Activated T-cell treated with anti-CD3 and anti-CD28 coated beads, Interleukin-2, amount 50 U/mL, for 4 hours (primary cell): ENCODE measurements around the gene TK2. TPM values are rescaled to one million over a fixed set of nuclear protein-coding genes. Genes with fewer than 3 reads are reported as not detected.
A peak's percentile ranks its signal among the peaks of the same experiment; 100 is the strongest.
"Not testable (repeated sequence)": the region's sequence is repeated elsewhere in the genome, so short reads cannot be mapped to it uniquely, and the experiment has no call there.

ENCODE experiments used
- ATAC-seq, 2 donors: fragments of 200-7000 bp; cut with Tn5 transposase; one replicate each; pipeline ENCODE4 v1.10.0; 2021
- DNase-seq: peaks from one replicate; pipeline ENCODE4 v3.0.0-alpha.2; 2020
- H3K27me3 Mint-ChIP-seq: one replicate; pipeline ENCODE4 v1.8.0; 2021; ENCODE audit warnings: low read depth, mixed read lengths
- H3K36me3 Mint-ChIP-seq: one replicate; pipeline ENCODE4 v1.8.0; 2022; ENCODE audit warnings: mixed read lengths; ENCODE audit not compliant: insufficient read depth
- H3K4me1 Mint-ChIP-seq: one replicate; pipeline ENCODE4 v1.8.0; 2021; ENCODE audit warnings: low read depth, mixed read lengths
- H3K4me3 Mint-ChIP-seq: one replicate; pipeline ENCODE4 v1.8.0; 2021; ENCODE audit warnings: mild to moderate bottlenecking, moderate library complexity, mixed read lengths
- H3K9me3 Mint-ChIP-seq: one replicate; pipeline ENCODE4 v1.8.0; 2021; ENCODE audit warnings: mixed read lengths
- total RNA-seq, 3 donors: library from RNA; stranded (reverse); gene quantifications; one replicate each; pipeline ENCODE4 v1.2.1, GENCODE V29; 2021

The TK2 gene
- total RNA-seq, 3 donors from 2014 or later = 3.6 to 4.6 (median 3.8) TPM

DNA sequence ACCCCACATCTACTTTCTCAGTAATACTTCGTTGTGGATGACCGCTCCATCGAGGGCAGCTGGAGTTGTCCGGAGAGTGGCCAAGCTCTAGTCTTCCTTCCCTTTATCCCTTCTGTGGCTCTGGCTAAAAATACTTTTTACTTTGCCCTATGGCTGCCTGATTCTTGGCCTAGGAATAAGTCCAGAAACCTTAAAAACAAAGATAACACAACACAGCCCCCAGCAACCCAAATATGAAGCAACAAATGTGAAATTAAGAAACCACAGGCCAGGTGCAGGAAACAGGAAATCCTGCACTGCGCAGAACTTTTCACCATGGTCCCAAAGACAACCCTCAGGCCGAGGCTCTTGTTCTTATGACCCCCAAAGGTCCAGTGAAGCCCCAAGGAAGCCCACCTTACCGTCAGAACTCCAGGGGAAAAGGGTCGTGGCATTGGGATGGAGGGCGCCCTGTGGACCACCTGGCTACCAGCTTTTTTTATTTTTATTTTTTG, 26.0 kb downstream of the TK2 start:
- DNase-seq (no peak), ATAC-seq (no peak)
- no peaks in the 10 kb centered on the region for H3K36me3 Mint-ChIP-seq
- H3K9me3 Mint-ChIP-seq = no peaks in the 10 kb centered on the region
- H3K4me1 Mint-ChIP-seq = peaks cover 73% of the 10 kb centered on the region
- peak overlapping the region; percentile 29 for H3K4me3 Mint-ChIP-seq
- no peaks in the 10 kb centered on the region for H3K27me3 Mint-ChIP-seq

DNA sequence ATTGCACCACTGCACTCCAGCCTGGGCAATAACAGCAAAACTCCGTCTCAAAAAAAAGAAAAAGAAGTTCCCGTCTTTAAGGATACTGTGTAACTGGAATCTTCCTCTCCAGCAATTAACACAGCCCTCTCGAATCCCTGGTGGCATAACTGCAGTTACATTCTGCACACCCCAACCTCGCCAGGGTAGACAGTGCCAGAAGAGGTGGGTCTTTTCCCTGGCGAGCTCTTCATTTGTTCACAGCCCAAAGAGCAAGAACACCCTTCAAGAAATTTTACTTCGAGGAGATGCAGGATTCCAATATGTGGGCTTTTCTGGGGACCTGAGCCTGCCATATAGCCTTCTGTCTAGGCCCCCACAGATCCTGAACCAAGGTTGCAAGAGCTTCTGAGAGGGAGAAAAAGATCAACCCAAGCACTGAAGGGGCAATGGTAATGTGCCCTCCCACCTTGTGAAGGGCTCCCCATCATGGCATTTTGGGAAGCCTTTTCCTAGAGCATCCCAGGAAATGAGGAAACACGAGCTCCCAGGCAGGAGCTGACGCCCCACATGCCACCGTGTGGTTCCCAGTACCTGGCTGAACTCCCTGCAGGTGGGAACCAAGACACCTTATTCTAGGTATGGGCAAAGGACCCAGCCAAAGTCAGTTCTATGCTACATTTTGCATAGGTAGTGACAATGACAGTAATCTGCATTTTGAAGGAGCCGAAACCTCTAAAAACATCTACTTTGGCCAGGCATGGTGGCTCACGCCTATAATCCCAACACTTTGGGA, 26.9 kb downstream of the TK2 start:
- no peaks in the 10 kb centered on the region for H3K36me3 Mint-ChIP-seq
- ATAC-seq (no peak), DNase-seq (no peak)
- no peaks in the 10 kb centered on the region for H3K27me3 Mint-ChIP-seq
- peak overlapping the region; percentile 29 for H3K4me3 Mint-ChIP-seq
- no peaks in the 10 kb centered on the region for H3K9me3 Mint-ChIP-seq
- peaks cover 80% of the 10 kb centered on the region for H3K4me1 Mint-ChIP-seq

DNA sequence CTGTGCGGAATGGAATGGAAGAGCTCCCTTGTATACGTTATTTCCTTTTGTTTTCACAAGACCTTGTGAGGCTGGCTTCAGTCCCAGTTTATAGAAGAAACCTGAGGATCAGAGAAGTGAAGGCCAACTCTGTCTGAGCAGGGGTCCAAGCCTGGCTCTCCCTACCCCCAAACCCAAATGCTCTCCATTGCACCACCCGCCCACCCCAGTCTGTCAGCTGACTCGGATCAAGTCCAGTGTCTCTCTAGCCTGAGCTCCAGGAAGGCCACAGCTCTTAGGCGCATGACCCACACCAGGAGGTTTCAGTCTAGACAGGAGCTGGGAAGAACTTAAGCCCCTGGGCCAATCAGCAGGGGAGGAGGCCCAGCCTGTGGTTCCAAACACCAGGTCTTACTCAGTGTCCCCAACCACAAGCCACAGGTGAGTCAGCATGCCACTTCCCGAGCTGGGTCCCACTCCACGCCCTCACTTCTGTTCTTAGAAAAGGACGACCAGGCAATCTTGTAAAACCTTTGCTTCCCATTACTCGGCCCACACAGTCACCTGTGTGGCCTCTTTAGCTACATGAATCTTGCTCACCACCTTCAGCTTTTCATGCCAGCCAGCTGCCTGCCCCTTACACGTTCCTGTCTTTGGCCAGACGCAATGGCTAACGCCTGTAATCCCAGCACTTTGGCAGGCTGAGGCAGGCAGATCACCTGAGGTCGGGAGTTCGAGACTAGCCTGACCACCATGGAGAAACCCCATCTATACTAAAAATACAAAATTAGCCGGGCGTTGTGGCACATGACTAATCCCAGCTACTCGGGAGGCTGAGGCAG, 27.8 kb downstream of the TK2 start:
- ATAC-seq (peak; percentile 96), DNase-seq (peak; percentile 90)
- Mint-ChIP-seq H3K4me1 (peaks cover 88% of the 10 kb centered on the region), H3K9me3 (no peaks in the 10 kb centered on the region), H3K36me3 (no peaks in the 10 kb centered on the region), H3K27me3 (no peaks in the 10 kb centered on the region), H3K4me3 (peak overlapping the region; percentile 67)

DNA sequence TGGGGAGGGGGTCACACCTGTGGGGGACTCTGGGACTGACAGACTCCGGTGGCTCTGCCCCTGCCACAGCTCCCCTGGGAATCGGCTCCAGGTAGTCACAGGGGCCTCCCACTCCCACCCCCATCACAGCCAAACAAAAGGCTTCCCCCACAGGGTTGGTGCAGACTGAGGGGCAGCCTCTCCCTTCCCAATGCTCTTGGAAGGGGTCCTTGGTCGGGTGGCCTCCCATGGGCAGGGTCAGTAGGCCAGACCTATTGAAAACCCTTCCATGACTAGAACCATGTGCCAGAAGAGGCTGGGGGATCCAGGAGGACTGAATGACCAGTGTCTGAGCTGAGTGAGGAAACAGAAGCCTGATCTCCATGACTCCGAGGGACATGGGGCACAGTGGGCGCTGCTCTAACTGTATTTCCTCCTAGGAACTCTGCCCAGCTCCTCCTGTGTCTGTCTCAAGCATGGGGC, 28.6 kb downstream of the TK2 start:
- H3K4me1 Mint-ChIP-seq = peaks cover 94% of the 10 kb centered on the region
- DNase-seq (no peak), ATAC-seq (no peak)
- H3K9me3 Mint-ChIP-seq = no peaks in the 10 kb centered on the region
- no peaks in the 10 kb centered on the region for H3K36me3 Mint-ChIP-seq
- peak overlapping the region; percentile 67 for H3K4me3 Mint-ChIP-seq
- H3K27me3 Mint-ChIP-seq = no peaks in the 10 kb centered on the region

DNA sequence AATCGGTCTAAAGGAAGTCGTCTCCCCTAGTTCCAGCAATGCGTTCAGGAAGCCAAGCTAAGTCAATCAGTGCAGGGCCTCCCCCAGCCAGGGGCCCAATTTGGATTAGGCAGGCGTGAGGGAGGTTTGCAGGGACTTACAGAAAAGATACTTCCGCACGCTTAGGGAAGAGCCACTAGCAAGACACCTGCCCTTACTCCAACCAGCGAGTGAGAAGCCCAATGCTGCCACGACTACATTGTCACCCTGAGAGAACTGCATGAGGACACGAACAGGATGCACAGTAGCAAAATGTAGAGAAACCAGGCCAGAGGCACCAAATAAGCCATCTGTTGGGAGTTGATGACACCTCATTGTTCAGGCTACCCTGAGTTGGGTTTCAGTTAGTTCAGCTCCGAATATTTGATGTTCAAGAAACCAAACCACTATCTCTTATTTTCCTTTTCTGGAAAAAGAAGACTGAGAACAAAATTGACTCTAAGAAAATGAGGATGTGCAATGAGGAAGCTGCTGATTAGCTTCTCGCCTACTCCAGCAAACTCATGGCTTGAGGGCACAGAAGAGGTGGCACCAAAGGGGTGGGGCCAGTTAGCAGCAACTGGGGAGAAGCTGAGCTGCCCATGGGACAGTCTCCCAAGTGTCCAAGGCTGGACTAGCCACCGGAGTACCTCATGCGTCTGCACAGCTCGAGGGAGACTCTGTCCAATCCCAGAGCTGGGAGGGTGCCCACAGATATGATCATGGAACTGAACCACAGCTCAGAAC, 29.3 kb downstream of the TK2 start:
- H3K36me3 Mint-ChIP-seq = no peaks in the 10 kb centered on the region
- H3K4me3 Mint-ChIP-seq = no peak overlapping the region
- H3K4me1 Mint-ChIP-seq = peaks cover 95% of the 10 kb centered on the region
- no peak for DNase-seq
- no peaks in the 10 kb centered on the region for H3K27me3 Mint-ChIP-seq
- no peaks in the 10 kb centered on the region for H3K9me3 Mint-ChIP-seq
- no peak for ATAC-seq

DNA sequence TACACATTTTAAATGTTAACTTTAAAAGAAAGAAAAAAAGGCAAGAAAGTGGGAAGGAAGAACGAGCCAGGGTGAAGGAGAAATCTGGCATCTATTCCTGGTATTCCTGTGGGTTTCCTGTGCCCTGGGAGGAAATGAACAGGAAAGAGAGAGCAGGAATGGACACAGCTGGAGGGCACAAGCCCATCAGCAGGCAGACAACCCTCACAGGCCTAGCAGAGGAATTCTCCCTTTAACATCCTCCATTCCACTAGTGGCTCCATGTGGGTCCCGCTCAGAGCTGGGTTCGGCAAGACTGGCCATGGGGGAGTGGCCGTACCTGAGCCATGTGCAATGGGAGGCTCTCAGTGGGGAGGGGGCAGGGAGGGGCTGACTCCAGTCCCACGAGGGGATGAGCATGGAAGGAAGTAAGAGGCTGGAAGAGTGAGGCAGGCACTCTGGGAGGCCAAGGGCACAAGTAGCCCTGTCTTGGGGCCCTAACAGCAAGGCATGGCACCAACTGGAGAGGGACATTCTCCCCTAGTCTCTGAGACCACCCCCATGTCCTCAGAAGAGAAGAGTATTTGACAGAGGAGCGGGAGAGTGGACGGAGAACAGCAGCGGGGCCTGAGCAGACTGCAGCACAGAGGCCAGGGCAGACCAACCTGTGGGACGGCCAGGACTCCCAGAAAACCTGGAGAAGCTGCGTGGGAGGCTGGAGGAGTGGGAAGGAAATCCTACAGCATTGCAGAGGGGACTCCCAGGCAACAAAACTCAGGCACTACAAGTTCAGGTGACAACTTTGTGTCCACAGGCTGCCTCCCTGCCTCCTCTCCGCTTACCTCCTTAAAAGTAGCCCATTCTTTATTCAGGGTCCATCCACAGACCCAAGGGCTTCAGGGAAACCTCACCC, 30.2 kb downstream of the TK2 start:
- Mint-ChIP-seq H3K27me3 (no peaks in the 10 kb centered on the region), H3K4me1 (peaks cover 94% of the 10 kb centered on the region), H3K9me3 (no peaks in the 10 kb centered on the region), H3K4me3 (no peak overlapping the region), H3K36me3 (no peaks in the 10 kb centered on the region)
- DNase-seq (no peak), ATAC-seq (no peak)

DNA sequence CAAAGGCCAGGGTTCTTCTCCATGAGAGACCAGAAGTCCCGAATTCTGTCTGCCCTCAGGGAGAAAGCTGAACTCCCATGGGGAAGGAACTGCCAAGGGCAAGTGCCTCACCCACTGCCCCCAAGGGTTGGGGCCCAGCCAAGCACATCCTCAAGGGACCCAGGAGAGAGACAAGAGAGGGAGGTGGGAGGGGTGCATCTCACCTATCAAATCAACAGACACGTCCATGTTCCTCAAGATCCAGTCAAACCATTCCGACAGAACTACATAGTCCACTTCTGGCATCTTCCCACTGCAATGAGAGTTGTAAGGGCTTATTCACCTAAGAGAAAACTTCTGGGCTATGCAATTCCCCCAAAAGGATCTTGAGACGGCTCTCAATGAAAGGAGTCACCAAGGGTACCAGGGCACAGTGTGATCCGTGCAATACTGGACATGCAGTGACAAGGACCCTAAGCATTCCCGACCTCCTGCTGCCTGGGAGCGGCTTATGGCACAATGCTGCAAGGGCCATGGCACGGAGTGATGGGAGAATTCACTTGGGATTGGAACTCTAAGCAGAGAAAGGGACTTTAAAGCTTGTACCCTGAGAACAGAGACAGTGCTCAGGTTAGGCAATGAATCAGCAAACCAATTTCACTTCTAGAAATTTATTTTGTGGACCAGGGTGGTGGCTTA, 32.2 kb downstream of the TK2 start:
- peaks cover 79% of the 10 kb centered on the region for H3K4me1 Mint-ChIP-seq
- ATAC-seq (no peak), DNase-seq (no peak)
- no peaks in the 10 kb centered on the region for H3K9me3 Mint-ChIP-seq
- no peaks in the 10 kb centered on the region for H3K36me3 Mint-ChIP-seq
- H3K4me3 Mint-ChIP-seq = no peak overlapping the region
- H3K27me3 Mint-ChIP-seq = no peaks in the 10 kb centered on the region

DNA sequence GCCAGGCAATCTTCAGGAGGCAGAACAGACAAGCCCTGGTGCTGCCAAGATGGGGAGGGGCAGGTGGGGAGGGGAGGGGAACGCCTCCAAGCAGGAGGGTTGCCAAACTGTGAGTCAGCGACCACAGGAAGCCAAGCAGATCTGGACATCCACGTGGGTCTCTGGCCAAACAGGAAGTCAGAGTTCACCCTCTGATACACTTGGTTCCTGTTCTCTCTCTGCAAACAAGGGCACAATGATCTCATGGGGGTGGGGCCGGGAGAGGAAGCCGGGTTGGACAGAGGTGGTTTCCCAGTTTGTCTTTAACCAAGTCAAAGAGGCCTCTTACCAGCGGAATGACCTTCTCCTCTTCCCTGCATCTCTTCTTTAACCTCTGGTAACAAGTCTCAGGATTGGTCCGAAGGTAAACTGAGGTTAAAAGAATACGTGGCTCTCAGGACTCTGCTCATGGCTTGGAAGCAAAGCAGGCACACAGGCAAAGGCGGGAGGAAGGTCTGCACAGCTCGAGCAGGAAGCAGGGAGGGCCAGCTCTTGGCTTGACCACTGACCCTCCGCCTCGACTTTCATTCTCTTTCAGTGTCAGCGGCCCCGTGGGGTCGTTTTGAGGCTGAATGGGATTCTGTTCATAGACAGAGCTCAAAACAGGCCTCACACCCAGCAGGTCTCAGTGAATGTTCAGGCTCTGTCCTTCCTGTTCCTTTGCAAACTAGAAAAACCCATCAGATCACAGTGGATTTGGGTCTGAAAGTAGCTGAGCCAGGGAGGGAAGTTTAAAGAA, 32.9 kb downstream of the TK2 start:
- no peaks in the 10 kb centered on the region for H3K36me3 Mint-ChIP-seq
- H3K4me1 Mint-ChIP-seq = peaks cover 73% of the 10 kb centered on the region
- no peaks in the 10 kb centered on the region for H3K9me3 Mint-ChIP-seq
- ATAC-seq = peak; percentile 73 to 85
- peak overlapping the region; percentile 63 for H3K4me3 Mint-ChIP-seq
- H3K27me3 Mint-ChIP-seq = no peaks in the 10 kb centered on the region
- peak; percentile 63 for DNase-seq

DNA sequence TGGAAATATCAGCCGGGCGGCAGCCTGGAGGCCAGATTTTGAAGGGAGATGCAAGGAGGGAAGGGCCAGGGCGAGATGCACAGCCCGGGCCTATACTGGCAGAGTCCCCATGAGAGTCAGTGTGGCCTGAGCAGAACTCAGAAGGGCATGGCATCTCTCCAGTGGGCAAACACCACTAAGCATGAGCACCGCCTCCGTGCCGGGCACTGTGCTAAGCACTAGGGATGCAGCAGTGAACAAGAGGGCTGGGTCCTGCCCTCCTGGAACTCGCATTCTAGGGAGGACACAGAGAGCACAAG, 33.5 kb downstream of the TK2 start:
- ATAC-seq (no peak), DNase-seq (no peak)
- Mint-ChIP-seq H3K36me3 (no peaks in the 10 kb centered on the region), H3K9me3 (no peaks in the 10 kb centered on the region), H3K4me3 (peak overlapping the region; percentile 63), H3K4me1 (peaks cover 70% of the 10 kb centered on the region), H3K27me3 (no peaks in the 10 kb centered on the region)

DNA sequence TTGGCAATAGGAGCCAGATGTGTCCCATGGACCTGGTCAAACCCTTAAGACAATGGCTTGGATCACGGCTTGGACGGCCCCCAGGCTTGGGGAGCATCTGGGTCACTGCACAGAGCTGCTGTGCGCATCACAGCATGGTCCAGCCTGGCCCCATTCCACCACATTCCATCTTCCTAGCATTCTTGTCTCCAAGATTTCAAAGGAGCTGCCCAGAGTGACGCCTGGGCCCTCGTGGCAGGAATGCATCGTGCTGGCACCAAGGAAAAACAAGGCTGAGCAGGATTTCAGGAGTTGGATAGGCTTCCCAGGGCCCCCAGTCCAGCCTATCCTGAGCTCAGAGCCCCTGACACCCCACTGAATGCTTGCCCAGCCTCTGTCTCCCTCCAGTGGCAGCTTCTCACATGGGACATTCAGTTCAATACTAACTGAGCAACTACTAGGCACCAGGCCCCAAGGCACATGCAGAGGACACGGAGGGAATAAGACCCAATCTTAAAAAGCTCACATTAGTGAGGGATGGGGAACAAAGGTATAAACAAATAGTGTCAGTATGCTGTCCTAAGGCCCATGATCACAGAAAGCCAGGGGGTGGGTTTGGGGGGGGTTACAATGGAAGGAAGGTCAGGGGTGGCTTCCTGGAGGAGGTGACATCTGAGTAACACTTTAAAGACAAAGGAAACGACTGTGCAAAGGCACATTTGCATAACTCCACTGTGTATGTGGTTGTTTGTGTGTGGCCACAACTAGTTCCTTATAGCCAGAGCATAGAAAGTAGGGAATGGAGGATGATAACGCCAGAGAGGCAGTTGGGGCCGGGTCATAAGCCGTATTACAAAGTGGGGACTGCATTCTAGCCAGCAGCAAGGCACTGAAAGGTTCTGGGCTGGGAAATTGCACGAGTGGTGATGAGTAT, 34.1 kb downstream of the TK2 start:
- DNase-seq = no peak
- Mint-ChIP-seq H3K36me3 (no peaks in the 10 kb centered on the region), H3K27me3 (no peaks in the 10 kb centered on the region), H3K9me3 (no peaks in the 10 kb centered on the region), H3K4me3 (peak overlapping the region; percentile 63), H3K4me1 (peaks cover 64% of the 10 kb centered on the region)
- ATAC-seq = peak in 1 of 2 donors; percentile 14

DNA sequence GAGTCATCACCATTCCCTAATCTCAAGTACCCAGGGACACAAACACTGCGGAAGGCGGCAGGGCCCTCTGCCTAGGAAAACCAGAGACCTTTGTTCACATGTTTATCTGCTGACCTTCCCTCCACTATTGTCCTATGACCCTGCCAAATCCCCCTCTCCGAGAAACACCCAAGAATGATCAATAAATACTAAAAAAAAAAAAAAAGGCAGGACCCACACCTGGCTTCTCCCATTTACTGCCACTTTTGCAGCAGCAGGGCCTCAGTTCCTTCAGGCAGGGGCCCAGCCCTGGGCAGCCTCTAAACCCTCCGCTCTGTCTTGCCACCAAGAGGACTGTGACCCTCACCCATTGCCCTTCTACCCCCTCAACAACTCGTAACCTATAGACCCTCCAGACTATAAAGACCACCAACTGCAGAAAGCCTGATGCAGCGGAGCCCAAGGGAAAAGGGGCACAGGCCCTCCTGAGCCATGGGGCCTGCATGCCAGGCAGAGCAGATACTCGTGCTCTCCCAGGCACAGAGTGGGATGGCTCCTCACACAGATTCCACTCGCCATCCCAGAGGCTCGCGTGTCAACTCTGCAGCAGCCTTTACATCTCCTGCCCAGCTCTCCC, 34.8 kb downstream of the TK2 start:
- H3K27me3 Mint-ChIP-seq, DNase-seq, H3K36me3 Mint-ChIP-seq, H3K4me3 Mint-ChIP-seq, H3K9me3 Mint-ChIP-seq, ATAC-seq: not testable (repeated sequence)
- H3K4me1 Mint-ChIP-seq = peaks cover 56% of the 10 kb centered on the region
